ENCODE measurements around the gene RFK.
A peak's percentile ranks its signal among the peaks of the same experiment; 100 is the strongest.

The RFK gene

DNA sequence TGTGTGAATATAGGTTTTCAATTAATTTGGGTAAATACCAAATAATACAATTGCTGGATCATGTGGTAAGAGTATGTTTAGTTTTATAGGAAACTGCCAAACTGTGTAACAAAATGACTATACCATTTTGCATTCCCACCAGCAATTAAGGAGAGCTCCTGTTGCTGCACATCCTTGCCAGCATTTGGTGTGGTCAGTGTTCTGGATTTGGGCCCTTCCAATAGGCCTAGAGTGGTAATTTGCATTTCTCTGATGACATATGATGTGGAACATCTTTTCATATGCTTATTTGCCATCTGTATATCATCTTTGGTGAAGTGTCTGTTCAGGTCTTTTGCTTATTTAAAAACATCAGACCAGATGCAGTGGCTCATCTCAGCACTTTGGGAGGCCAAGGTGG, 11.6 kb upstream of the RFK start:
- DNase-seq: no peak

DNA sequence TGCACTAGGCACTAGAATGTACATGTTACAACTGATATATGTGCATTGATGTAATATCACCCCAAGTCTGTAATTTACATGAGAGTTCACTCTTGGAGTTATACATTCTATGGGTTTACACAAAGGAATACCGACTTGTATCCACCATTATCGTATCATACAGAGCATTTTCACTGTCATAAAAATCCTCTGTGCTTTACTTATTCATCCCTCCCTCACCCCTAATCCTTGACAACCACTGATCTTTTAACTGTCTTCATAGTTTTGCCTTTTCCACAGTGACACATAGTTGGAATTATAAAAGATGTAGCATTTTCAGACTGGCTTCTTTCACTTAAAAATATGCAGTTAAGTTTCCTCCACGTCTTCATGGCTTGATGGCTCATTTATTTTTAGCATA, 11.1 kb upstream of the RFK start:
- no peak for DNase-seq

GRCh38 chr9:76404401-76404800, 10.2 kb upstream of the RFK start:
- no peak for DNase-seq

GRCh38 chr9:76403352-76403751, 9.1 kb upstream of the RFK start:
- DNase-seq: peak; percentile 22

DNA sequence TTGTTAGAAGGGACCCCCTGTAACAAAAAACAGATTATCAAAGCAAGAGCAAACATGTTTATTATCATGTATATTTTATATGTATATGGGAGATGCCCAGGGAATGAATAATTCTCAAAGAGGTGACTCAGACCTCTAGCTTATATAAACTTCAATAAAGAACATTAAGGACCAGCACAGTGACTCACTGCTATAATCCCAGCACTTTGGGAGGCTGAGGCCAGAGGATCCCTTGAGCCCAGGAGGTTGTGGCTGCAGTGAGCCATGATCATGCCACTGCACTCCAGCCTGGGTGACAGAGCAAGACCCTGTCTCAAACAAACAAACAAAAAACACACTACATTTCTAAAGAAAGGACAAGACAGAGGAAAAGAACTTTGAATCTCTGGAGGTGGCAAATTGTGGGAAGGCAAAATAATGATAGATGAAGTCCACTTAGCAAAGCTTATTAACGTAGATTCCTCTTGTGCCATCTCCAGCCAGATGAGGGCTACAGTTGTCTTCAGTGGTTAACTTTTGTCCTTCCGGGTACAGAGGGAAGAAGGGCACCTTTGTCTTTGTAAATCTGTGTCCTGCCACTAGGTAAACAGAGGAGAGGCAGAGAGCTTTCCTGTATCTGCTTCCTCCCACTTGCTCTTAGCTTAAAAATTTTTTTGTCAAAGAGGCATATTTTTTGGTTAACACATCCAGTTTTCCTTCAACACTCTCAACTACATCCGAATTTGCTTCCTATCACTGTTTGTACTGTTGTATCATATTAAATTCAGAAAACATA, 7.5 kb upstream of the RFK start:
- no peak for DNase-seq

DNA sequence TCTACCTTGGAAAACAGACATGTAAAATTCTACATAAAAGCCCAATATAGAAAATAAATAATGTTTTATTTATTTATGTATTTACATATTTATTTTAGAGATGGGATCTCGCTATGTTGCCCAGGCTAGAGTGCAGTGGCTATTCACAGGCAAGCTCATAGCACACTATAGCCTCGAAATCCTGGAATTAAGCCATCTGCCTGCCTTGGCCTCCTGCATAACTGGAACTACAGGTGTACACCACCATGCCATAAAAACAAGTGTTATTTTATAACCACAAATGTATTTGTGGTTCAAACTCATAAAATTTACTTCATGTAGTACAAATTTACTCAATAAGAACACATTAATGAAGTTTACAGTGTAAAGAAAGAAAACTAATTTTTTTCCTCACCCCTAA, 7.0 kb upstream of the RFK start:
- no peak for DNase-seq

GRCh38 chr9:76400534-76401096, 6.4 kb upstream of the RFK start:
- no peak for DNase-seq

- DNase-seq: no peak
Measured at GRCh38 chr9:76399856-76400255, 5.6 kb upstream of the RFK start.

DNA sequence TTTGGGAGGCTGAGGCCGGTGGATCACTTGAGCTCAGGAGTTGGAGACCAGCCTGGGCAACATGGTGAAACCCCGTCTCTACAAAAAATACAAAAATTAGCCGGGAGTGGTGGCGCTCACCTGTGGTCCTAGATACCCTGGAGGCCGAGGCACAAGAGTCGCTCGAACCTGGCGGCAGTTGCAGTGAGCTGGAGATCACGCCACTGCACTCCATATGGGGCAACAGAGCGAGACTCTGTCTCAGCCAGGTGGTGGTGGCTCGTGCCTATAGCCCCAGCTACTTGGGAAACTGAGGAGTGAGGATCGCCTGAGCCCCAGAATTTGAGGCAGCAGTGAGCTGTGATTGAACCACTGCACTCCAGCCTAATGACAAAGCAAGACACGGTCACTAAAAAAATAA, 2.4 kb upstream of the RFK start:
- no peak for DNase-seq

DNA sequence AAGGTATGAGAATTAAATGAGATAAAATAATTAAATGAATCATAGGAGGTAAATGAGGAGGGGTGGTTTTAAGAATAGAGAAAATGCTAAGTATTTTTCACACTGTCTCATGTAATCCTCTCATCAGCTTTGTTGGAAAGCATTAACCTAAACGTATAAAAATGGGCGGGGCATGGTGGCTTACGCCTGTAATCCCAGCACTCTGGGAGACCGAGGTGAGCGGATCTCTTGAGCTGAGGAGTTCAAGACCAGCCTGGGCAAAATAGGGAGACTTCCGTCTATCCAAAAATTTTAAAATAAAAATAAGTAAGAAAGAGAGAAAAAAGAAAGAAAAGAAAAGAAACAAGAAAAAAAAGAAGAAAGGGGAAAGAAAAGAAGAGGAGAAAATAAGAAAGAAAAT, 1.9 kb upstream of the RFK start:
- no peak for DNase-seq

- DNase-seq: no peak
Measured at GRCh38 chr9:76395381-76395780, 1.2 kb upstream of the RFK start.

DNA sequence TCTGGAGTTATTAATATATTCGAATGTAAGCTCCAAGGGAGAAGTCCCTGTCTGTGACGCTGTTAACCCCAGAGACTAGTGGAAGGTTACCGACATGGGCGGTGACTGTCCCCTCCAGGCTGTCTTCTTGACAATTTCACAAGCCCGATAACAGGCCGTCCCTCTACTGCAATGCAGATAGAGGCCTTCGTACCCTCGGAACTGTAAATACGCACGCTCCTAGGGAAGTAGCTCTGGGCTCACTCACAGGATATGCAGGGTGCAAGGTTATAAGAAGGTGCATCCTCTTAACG, 680 bp upstream of the RFK start:
- DNase-seq: peak; percentile 62

GRCh38 chr9:76390656-76391055, 3.6 kb downstream of the RFK start:
- no peak for DNase-seq

DNA sequence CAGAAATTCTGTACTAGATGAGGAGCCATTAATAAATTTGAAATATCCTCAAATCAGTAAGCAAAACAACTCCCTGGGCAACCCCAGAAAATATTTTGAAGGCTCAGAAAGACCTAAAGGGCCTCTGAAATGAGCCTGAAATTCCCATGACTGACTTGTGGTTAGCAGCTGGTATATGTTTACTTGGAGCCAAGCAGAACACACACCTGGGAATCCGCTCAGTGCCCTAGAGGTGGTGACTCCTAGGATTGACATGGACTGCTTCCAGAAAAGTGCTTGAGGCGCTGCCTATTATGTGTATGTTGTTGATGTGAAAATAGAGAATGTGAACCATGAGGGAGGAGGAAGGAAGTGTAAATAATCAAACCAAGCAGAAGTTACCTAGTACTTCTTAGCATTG, 14.7 kb downstream of the RFK start:
- DNase-seq: no peak

DNA sequence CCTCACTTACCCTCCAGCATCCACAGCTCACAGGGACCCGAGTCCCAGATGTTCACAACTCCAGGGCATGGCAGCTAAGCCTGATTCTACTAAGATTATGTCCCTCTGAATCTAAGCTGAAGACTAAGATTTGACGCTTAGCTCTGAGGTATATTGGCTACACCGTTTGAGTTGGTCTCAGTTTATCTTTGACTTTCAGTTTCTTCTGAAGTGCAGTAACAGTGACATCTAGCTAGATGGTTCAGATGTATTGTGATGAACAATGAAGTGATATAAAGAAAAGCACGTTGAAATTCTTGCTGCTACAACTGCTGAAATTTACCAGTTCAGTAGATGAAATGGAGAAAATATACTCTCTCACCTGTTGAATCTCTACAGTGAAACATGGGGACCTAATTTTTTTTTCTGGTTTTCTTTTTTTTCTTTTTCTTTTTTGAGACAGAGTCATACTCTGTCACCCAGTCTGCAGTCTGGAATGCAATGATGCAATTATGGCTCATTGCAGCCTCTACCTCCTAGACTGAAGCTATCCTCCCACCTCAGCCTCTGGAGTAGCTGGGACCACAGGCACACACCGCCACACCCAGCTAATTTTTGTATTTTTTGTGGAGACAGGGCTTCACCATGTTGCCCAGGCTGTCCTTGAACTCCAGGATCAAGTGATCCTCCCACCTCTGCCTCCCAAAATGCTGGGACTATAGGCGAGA, 15.7 kb downstream of the RFK start:
- DNase-seq: no peak

DNA sequence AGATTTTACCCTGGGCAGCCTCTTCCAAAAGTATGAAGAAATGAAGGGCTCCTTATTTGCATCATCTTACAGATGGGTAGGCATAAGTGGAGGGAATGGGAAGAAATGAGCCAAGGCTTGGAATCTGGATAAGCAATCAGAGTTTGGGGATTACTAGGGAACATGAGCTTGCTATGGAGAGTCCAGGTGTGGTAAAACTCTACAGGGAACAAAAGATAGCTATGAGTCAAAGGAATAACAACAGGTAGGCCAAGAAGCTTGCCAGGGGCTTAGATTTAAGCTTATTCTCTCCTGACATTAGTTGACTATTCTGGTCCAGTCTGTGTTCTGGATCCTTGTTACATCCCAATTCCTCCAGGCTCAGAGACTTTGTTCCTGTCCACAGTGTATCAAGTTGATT, 16.4 kb downstream of the RFK start:
- no peak for DNase-seq

DNA sequence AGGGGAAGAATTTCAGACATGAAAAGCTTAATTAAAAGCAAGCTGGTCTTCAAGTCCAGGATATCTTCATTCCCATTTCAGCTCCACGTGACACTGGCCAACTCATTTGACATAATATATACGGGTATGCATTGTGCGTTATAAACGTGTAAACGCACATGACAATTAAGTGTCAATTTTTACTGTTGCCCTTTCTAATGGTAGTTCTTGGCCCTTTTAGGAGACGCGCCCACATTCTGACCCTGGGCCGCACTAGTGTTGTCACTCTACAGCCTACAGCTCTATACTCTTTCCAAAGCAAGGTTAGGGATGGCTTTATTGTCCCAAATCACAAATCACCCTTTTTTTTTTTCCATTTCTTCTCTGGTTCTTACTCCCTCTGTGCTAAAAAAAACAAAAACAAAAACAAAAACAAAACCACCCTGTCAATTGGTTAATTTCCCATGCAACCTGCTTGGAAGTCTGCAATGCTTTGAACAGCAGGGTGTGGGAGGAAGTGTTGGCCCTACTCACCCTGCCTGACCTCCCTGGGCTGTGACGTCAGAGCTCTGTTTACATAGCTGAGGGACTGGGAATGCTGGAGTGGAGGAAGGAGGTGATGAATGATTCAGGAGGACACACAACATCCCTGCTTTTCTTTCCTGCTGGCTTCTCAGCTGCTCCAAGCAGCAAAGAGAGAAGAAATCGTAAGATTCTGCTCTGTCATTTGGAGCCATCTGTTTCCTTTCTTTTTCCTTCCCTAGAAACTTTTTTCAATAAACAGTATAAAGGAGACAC, 19.3 kb downstream of the RFK start:
- DNase-seq: no peak

GRCh38 chr9:76373784-76374474, 20.3 kb downstream of the RFK start:
- no peak for DNase-seq

- no peak for DNase-seq
Measured at GRCh38 chr9:76373173-76373783, 20.9 kb downstream of the RFK start.

DNA sequence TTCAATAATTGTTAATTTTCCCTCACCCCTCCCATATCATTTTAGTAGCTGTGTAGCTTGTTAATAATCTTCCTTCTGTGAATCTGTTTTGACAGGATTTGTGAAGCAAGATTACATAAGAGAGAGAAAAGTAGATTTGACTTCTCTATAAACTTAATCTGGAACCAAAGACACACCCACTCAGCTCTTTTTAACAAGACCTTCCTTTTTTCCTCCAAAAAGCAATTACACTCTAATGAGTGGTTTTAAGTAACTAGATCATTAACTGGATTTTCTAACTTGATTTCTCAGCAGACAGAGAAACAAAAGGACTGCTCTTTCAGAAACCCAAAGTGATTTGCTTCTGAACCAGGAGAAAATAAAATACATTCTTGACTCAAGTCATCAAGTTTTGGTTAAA, 21.9 kb downstream of the RFK start:
- no peak for DNase-seq

DNA sequence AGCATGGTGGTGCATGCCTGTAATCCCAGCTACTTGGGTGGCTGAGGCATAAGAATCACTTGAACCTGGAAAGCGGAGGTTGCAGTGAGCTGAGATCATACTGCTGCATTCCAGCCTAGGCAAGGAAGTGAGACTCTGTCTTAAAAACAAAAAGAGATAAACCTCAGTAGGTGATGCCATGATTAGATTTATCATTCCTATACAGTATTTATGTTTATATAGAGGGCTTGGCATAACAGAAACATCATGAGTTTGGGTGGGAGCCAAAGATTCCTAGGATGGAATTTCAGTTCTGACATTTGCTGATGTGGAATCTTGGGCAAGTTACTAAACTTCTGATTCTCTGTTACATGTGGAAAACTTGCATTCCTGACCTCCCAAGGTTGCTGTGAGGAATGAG, 22.3 kb downstream of the RFK start:
- no peak for DNase-seq

GRCh38 chr9:76370396-76371023, 23.7 kb downstream of the RFK start:
- no peak for DNase-seq
